OCI-LY3 (cell line): ENCODE data around the gene PIEZO1.

Experiments used
- CTCF ChIP-seq: fragments of 200-600, 300-600 bp; sonication (generic); IDR thresholded peaks from 2 replicates; pipeline ENCODE4 v1.5.1; 2014; ENCODE audit warnings: antibody characterized with exemption, low read length, low read depth
- EZH2phosphoT487 ChIP-seq: fragments of 200-600 bp; shearing (Covaris generic); IDR thresholded peaks from 2 replicates; pipeline ENCODE4 v1.6.1; 2018; ENCODE audit warnings: antibody characterized with exemption, mixed run types, low read depth

GRCh38 chr16:88685156-88686061 lies 99.6 kb downstream of the PIEZO1 start:
- peak; percentile 70 for TF ChIP-seq CTCF
- TF ChIP-seq EZH2phosphoT487 = no peak
